ENCODE results near the gene PLEKHG2. TPM values are rescaled to one million over a fixed set of nuclear protein-coding genes. Genes with fewer than 3 reads are reported as not detected.

PLEKHG2 gene
- total and polyA plus RNA-seq, 9 of the 15 experiments (the other 6 are each of a cell fraction or from before 2014, with no cell fraction given), result 0.98 to 45.7 (median 9.8) TPM

- TF ChIP-seq ARID4B (CRISPR knock-in tag; IDR thresholded peaks at IDR 0.05), result 0 out of 2 replicates have a peak, but pooled peaks have one; percentile 55
- no peak for TF ChIP-seq MCM3 (IDR thresholded peaks at IDR 0.05)
- no peak for TF ChIP-seq SIN3B (IDR thresholded peaks at IDR 0.05; ENCODE audit: low read depth)
- no peak for TF ChIP-seq SAFB2 (IDR thresholded peaks at IDR 0.05; ENCODE audit: borderline replicate concordance, low read depth, low read length, severe bottlenecking)
- TF ChIP-seq KDM4B (IDR thresholded peaks at IDR 0.05; ENCODE audit: borderline replicate concordance in 2 of 2, low read depth in 1 of 2), result no peak
- peak; percentile 87 for TF ChIP-seq ETS1 (conservative IDR thresholded peaks at IDR 0.05; ENCODE audit: control insufficient read depth, low read depth, low read length)
- peak; percentile 63 to 84; a peak in 2 of 4 replicates for TF ChIP-seq MAZ (CRISPR knock-in tag; conservative IDR thresholded peaks at IDR 0.05 in 1 of 2, IDR thresholded peaks at IDR 0.05 in 1 of 2)
- no peak for TF ChIP-seq DACH1 (IDR thresholded peaks at IDR 0.05; ENCODE audit: partially characterized antibody)
- TF ChIP-seq RCOR1 (IDR thresholded peaks at IDR 0.05; ENCODE audit: borderline replicate concordance in 1 of 2, low read depth in 2 of 2, low read length in 2 of 2), result no peak
- no peak for TF ChIP-seq RFX7 (CRISPR knock-in tag; IDR thresholded peaks at IDR 0.05)
- no peak for TF ChIP-seq CCAR2 (IDR thresholded peaks at IDR 0.05; ENCODE audit: low read depth, low read length)
- no peak for TF ChIP-seq MXD1 (CRISPR knock-in tag; IDR thresholded peaks at IDR 0.05; ENCODE audit: borderline replicate concordance, poor library complexity, severe bottlenecking)
- no peak for TF ChIP-seq MECOM (CRISPR knock-in tag; IDR thresholded peaks at IDR 0.05)
- no peak for TF ChIP-seq ZNF41 (CRISPR knock-in tag; conservative IDR thresholded peaks at IDR 0.05)
- no peak for TF ChIP-seq KLF16 (IDR thresholded peaks at IDR 0.05)
- TF ChIP-seq YY1 (IDR thresholded peaks at IDR 0.05; ENCODE audit: borderline replicate concordance in 1 of 3, control insufficient read depth in 1 of 3, extremely low read depth in 1 of 3, insufficient read depth in 3 of 3, insufficient read length in 1 of 3, insufficient replicate concordance in 2 of 3, low read depth in 1 of 3, low read length in 2 of 3), result peak in 2 of 3 experiments; percentile 32 to 38
- TF ChIP-seq CCNT2 (IDR thresholded peaks at IDR 0.05; ENCODE audit: borderline replicate concordance, extremely low read depth, insufficient read length, low read depth, low read length), result peak; percentile 97
- no peak for TF ChIP-seq ZBTB8A (IDR thresholded peaks at IDR 0.05; ENCODE audit: partially characterized antibody)
- TF ChIP-seq NR2C1 (IDR thresholded peaks at IDR 0.05), result no peak
- TF ChIP-seq NR2C1 (tag; IDR thresholded peaks at IDR 0.05), result no peak
Measured at GRCh38 chr19:39402346-39403300, 9.8 kb upstream of the PLEKHG2 start (continued).
